Measurements from ENCODE around the gene BAHD1. TPM values are rescaled to one million over a fixed set of nuclear protein-coding genes. Genes with fewer than 3 reads are reported as not detected.

Gene BAHD1
- total and polyA plus RNA-seq, 2 donors (not counting 1 experiment from before 2014, with no cell fraction given) = 15.0 to 34.7 TPM

DNA sequence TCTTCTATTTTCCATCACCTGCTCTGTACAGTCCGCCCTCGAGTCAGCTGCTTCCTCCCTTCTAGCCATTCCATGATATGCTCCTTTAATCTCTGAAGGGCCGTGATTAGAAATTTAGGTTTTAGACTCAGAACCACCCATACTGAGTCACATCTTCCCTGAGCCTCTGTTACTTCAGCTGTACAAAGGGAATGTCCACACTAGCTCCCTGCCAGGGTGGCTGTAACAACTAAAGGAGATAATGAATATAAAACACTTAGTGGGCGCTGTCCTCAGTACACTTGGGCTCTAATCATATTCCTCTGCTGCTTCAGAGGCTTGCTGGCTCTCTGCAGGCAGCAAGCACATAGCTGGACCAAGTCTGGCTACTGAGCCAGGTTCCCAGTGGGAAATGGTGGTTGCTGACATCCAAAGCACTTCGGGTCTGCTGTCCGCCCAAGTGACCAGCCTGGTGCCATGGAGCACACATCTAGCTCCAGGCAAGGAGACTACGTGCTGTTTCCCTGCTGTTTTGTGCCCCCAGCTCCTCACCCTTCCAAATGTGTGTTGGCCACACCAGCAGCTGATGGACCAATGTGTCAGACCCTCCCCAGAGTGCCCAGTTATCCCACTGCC, 29.1 kb downstream of the BAHD1 start:
- Histone ChIP-seq H3K4me2 (replicated peaks; ENCODE audit: low read depth, low read length, poor library complexity, severe bottlenecking) (peak overlapping the region; percentile 99), H2AFZ (ENCODE audit: insufficient read depth, low read depth, low read length, poor library complexity, severe bottlenecking) (peak overlapping the region; percentile 90), H3K36me3 (replicated peaks in 1 of 2; ENCODE audit: control extremely low read depth in 1 of 2, control insufficient read depth in 1 of 2, extremely low read depth in 1 of 2, insufficient read depth in 2 of 2, low read length in 1 of 2) (peaks cover 0 to 23% of the 10 kb centered on the region in 2 experiments), H3K79me2 (ENCODE audit: control insufficient read depth, insufficient read depth, low read length) (peaks cover 3% of the 10 kb centered on the region), H3K4me3 (ENCODE audit: control extremely low read depth in 1 of 5, extremely low read depth in 1 of 5, insufficient read depth in 1 of 5, low read depth in 2 of 5, low read length in 4 of 5) (no peak overlapping the region), H3K9ac (ENCODE audit: low read length) (peak overlapping the region; percentile 64), H4K20me1 (ENCODE audit: control insufficient read depth, insufficient read depth, low read length, poor library complexity, severe bottlenecking) (no peaks in the 10 kb centered on the region), H3K4me1 (ENCODE audit: control insufficient read depth in 2 of 2, insufficient read depth in 2 of 2, low read length in 2 of 2) (peaks cover 6 to 18% of the 10 kb centered on the region in 2 donors), H3K9me3 (ENCODE audit: control extremely low read depth in 1 of 3, control insufficient read depth in 2 of 3, insufficient read depth in 1 of 3, low read length in 2 of 3) (no peaks in the 10 kb centered on the region), H3K27me3 (replicated peaks in 1 of 4; ENCODE audit: control extremely low read depth in 1 of 4, control insufficient read depth in 3 of 4, insufficient read depth in 4 of 4, low read length in 3 of 4) (no peaks in the 10 kb centered on the region), H3K27ac (ENCODE audit: low read length in 2 of 2) (peak overlapping the region; percentile 72 to 73)
- CTCF ChIA-PET = interaction anchor here (1.5 kb wide), 1 partner anchor 17 kb away, joined by 5 read pairs; no protein-coding TSS in a partner anchor
- Mint-ChIP-seq H3K27me3 (no peaks in the 10 kb centered on the region), H3K4me3 (peak overlapping the region; percentile 73), H3K27ac (peak overlapping the region; percentile 81), H3K9me3 (ENCODE audit: insufficient read depth) (no peaks in the 10 kb centered on the region), H3K4me1 (peaks cover 15% of the 10 kb centered on the region)
- intact Hi-C loops (cut with micrococcal nuclease) = loop anchor here (2.0 kb wide), 2 partner anchors 41 to 65 kb away; partner anchors contain the start of gene IVD
- WGBS (ENCODE audit: insufficient coverage) = 92% methylated on average over 7 of the region's 7 CpGs
- no peak for DNase-seq
- ATAC-seq (ENCODE audit: low read depth) = no peak
- TF ChIP-seq, protein P1, sequence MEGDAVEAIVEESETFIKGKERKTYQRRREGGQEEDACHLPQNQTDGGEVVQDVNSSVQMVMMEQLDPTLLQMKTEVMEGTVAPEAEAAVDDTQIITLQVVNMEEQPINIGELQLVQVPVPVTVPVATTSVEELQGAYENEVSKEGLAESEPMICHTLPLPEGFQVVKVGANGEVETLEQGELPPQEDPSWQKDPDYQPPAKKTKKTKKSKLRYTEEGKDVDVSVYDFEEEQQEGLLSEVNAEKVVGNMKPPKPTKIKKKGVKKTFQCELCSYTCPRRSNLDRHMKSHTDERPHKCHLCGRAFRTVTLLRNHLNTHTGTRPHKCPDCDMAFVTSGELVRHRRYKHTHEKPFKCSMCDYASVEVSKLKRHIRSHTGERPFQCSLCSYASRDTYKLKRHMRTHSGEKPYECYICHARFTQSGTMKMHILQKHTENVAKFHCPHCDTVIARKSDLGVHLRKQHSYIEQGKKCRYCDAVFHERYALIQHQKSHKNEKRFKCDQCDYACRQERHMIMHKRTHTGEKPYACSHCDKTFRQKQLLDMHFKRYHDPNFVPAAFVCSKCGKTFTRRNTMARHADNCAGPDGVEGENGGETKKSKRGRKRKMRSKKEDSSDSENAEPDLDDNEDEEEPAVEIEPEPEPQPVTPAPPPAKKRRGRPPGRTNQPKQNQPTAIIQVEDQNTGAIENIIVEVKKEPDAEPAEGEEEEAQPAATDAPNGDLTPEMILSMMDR (IDR thresholded peaks at IDR 0.05) = no peak
- no peak for TF ChIP-seq EZH2 (IDR thresholded peaks at IDR 0.05; ENCODE audit: borderline replicate concordance, insufficient read depth, low read depth, low read length, poor library complexity, severe bottlenecking)
- POLR2A ChIA-PET = interaction anchor here (0.6 kb wide), 1 partner anchor 232 kb away, joined by 3 read pairs; no protein-coding TSS in a partner anchor

Measured in B cell (primary cell).